Left ventricle myocardium inferior (tissue), 1 donor: ENCODE results near the gene ADAMTS2. TPM values are rescaled to one million over a fixed set of nuclear protein-coding genes. Genes with fewer than 3 reads are reported as not detected.

Experiments used
- DNase-seq: peaks from one replicate; pipeline ENCODE4 v3.0.0-alpha.2; 2020
- H3K27ac ChIP-seq: fragments of 200-600 bp; replicated peaks from 2 replicates; pipeline ENCODE4 v1.8.0; 2021
- H3K27me3 ChIP-seq: fragments of 200-600 bp; 2 replicates; pipeline ENCODE4 v1.8.0; 2021; ENCODE audit warnings: low read depth
- H3K36me3 ChIP-seq: fragments of 200-600 bp; 2 replicates; pipeline ENCODE4 v1.8.0; 2021
- H3K4me1 ChIP-seq: fragments of 200-600 bp; 2 replicates; pipeline ENCODE4 v1.8.0; 2021
- H3K4me3 ChIP-seq: fragments of 200-600 bp; 2 replicates; pipeline ENCODE4 v1.8.0; 2021; ENCODE audit warnings: mild to moderate bottlenecking, moderate library complexity
- H3K9me3 ChIP-seq: fragments of 200-600 bp; replicated peaks from 2 replicates; pipeline ENCODE4 v1.8.0; 2021
- CTCF ChIP-seq: fragments of 200-600 bp; IDR thresholded peaks from 2 replicates; pipeline ENCODE4 v1.8.0; 2021; ENCODE audit warnings: antibody characterized with exemption, mild to moderate bottlenecking, borderline replicate concordance
- intact Hi-C: fragments of 100-400 bp; cut with micrococcal nuclease; formaldehyde crosslinking; loops from one replicate; pipeline ENCODE4 v1.11.0; 2022
- total RNA-seq: library from RNA; stranded (reverse); fragmentation: NEBNext Ultra II Directional; extraction: Animal tissue kit (Norgen Biotek cat#: 25700); gene quantifications from one replicate; pipeline ENCODE4 v1.2.1, GENCODE V29; 2021
- donor health status: DM: no; HTN: yes; CAD: no; lungs with severe emphysema.

Gene ADAMTS2
- total RNA-seq, 1 donor from 2014 or later: 4.6 TPM

GRCh38 chr5:179290681-179291540, 54.4 kb downstream of the ADAMTS2 start:
- Histone ChIP-seq H3K27ac (no peak overlapping the region), H3K4me3 (no peak overlapping the region), H3K9me3 (no peaks in the 10 kb centered on the region), H3K36me3 (no peaks in the 10 kb centered on the region), H3K27me3 (no peaks in the 10 kb centered on the region), H3K4me1 (peaks cover 18% of the 10 kb centered on the region)
- no peak for DNase-seq
- intact Hi-C loops: no loop called here
- no peak for TF ChIP-seq CTCF

- no peaks in the 10 kb centered on the region for H3K36me3 ChIP-seq
- no peak overlapping the region for H3K27ac ChIP-seq
- no peak for DNase-seq
- peaks cover 22% of the 10 kb centered on the region for H3K4me1 ChIP-seq
- no peak overlapping the region for H3K4me3 ChIP-seq
- H3K27me3 ChIP-seq: no peaks in the 10 kb centered on the region
- intact Hi-C loops: no loop called here
- H3K9me3 ChIP-seq: no peaks in the 10 kb centered on the region
- TF ChIP-seq CTCF: no peak
Observed at GRCh38 chr5:179289756-179290385, 55.4 kb downstream of the ADAMTS2 start.

GRCh38 chr5:179288809-179289185, 56.5 kb downstream of the ADAMTS2 start:
- Histone ChIP-seq H3K27me3 (no peaks in the 10 kb centered on the region), H3K36me3 (no peaks in the 10 kb centered on the region), H3K4me3 (no peak overlapping the region), H3K4me1 (peaks cover 22% of the 10 kb centered on the region), H3K27ac (no peak overlapping the region), H3K9me3 (no peaks in the 10 kb centered on the region)
- intact Hi-C loops: no loop called here
- no peak for DNase-seq
- no peak for TF ChIP-seq CTCF

GRCh38 chr5:179288101-179288808, 57.0 kb downstream of the ADAMTS2 start:
- Histone ChIP-seq H3K27me3 (no peaks in the 10 kb centered on the region), H3K4me1 (peaks cover 22% of the 10 kb centered on the region), H3K27ac (no peak overlapping the region), H3K36me3 (no peaks in the 10 kb centered on the region), H3K4me3 (no peak overlapping the region), H3K9me3 (no peaks in the 10 kb centered on the region)
- DNase-seq: no peak
- TF ChIP-seq CTCF: no peak
- intact Hi-C loops: no loop called here

- no peak for DNase-seq
- intact Hi-C loops: no loop called here
- Histone ChIP-seq H3K36me3 (no peaks in the 10 kb centered on the region), H3K27ac (no peak overlapping the region), H3K4me1 (peaks cover 22% of the 10 kb centered on the region), H3K4me3 (no peak overlapping the region), H3K9me3 (peaks cover 2% of the 10 kb centered on the region), H3K27me3 (no peaks in the 10 kb centered on the region)
- no peak for TF ChIP-seq CTCF
Observed at GRCh38 chr5:179287631-179288030, 57.6 kb downstream of the ADAMTS2 start.
